H9 (cell line): Measurements from ENCODE around the gene NOC3L. TPM values are rescaled to one million over a fixed set of nuclear protein-coding genes. Genes with fewer than 3 reads are reported as not detected.
"Not testable (repeated sequence)": the region's sequence is repeated elsewhere in the genome, so short reads cannot be mapped to it uniquely, and the experiment has no call there.

Experiments used
- DNase-seq: peaks from one replicate; pipeline ENCODE4 v3.0.0-alpha.2; 2017
- H2AFZ ChIP-seq: one replicate; pipeline ENCODE4 v1.6.1; 2013; ENCODE audit warnings: mild to moderate bottlenecking, low read length, control low read depth, moderate library complexity
- H2AK5ac ChIP-seq: 2 replicates; pipeline ENCODE4 v1.6.1; 2013; ENCODE audit warnings: low read length, control low read depth, mixed read lengths; ENCODE audit not compliant: insufficient read length
- H2BK120ac ChIP-seq: one replicate; pipeline ENCODE4 v1.6.1; 2013; ENCODE audit warnings: low read depth, mild to moderate bottlenecking, low read length, control low read depth, inconsistent platforms; ENCODE audit not compliant: poor library complexity, severe bottlenecking
- H2BK12ac ChIP-seq: 2 replicates; pipeline ENCODE4 v1.6.1; 2013; ENCODE audit warnings: low read length, control low read depth, mixed read lengths, low read depth; ENCODE audit not compliant: insufficient read length
- H2BK15ac ChIP-seq: 2 replicates; pipeline ENCODE4 v1.6.1; 2013; ENCODE audit warnings: low read depth, low read length, control low read depth
- H2BK20ac ChIP-seq: one replicate; pipeline ENCODE4 v1.6.1; 2013; ENCODE audit warnings: low read depth, mild to moderate bottlenecking, low read length, control low read depth, inconsistent platforms; ENCODE audit not compliant: poor library complexity, severe bottlenecking
- H2BK5ac ChIP-seq: 2 replicates; pipeline ENCODE4 v1.6.1; 2013; ENCODE audit warnings: low read length, control low read depth, mixed read lengths; ENCODE audit not compliant: insufficient read length
- H3K14ac ChIP-seq: 2 replicates; pipeline ENCODE4 v1.6.1; 2013; ENCODE audit warnings: low read length, control low read depth; ENCODE audit not compliant: insufficient read depth
- H3K18ac ChIP-seq: 2 replicates; pipeline ENCODE4 v1.6.1; 2013; ENCODE audit warnings: low read depth, mild to moderate bottlenecking, mixed read lengths, low read length, control low read depth; ENCODE audit not compliant: insufficient read length
- H3K23ac ChIP-seq: 2 replicates; pipeline ENCODE4 v1.6.1; 2013; ENCODE audit warnings: low read length, control low read depth, mixed read lengths, low read depth; ENCODE audit not compliant: insufficient read length
- H3K23me2 ChIP-seq: 2 replicates; pipeline ENCODE4 v1.6.1; 2013; ENCODE audit warnings: low read depth, mild to moderate bottlenecking, mixed read lengths, low read length, control low read depth; ENCODE audit not compliant: insufficient read length, poor library complexity, severe bottlenecking
- H3K27ac ChIP-seq: 2 replicates; pipeline ENCODE4 v1.5.1; 2013; ENCODE audit warnings: low read length, control low read depth, mixed read lengths, low read depth; ENCODE audit not compliant: insufficient read length
- H3K27me3 ChIP-seq: 2 replicates; pipeline ENCODE4 v1.6.1; 2013; ENCODE audit warnings: low read length, control low read depth, inconsistent platforms; ENCODE audit not compliant: insufficient read depth
- H3K4ac ChIP-seq: 2 replicates; pipeline ENCODE4 v1.6.1; 2013; ENCODE audit warnings: low read depth, mild to moderate bottlenecking, control low read depth, inconsistent platforms, low read length, moderate library complexity
- H3K4me1 ChIP-seq: 2 replicates; pipeline ENCODE4 v1.6.1; 2013; ENCODE audit warnings: low read length, control low read depth, inconsistent platforms; ENCODE audit not compliant: insufficient read depth
- H3K4me2 ChIP-seq: 2 replicates; pipeline ENCODE4 v1.6.1; 2013; ENCODE audit warnings: low read length, control low read depth, mixed read lengths; ENCODE audit not compliant: insufficient read length, insufficient read depth
- H3K56ac ChIP-seq: 2 replicates; pipeline ENCODE4 v1.6.1; 2013; ENCODE audit warnings: low read depth, mild to moderate bottlenecking, mixed read lengths, low read length, control low read depth; ENCODE audit not compliant: insufficient read length
- H3K79me1 ChIP-seq: 2 replicates; pipeline ENCODE4 v1.6.1; 2013; ENCODE audit warnings: low read depth, mild to moderate bottlenecking, moderate library complexity, low read length, control low read depth, inconsistent platforms; ENCODE audit not compliant: insufficient read depth, poor library complexity, severe bottlenecking
- H3K79me2 ChIP-seq: 2 replicates; pipeline ENCODE4 v1.6.1; 2013; ENCODE audit warnings: low read length, control low read depth, inconsistent platforms; ENCODE audit not compliant: insufficient read depth
- H3K9ac ChIP-seq: 2 replicates; pipeline ENCODE4 v1.6.1; 2013; ENCODE audit warnings: low read length, control low read depth, mixed read lengths; ENCODE audit not compliant: insufficient read length; ENCODE audit errors: extremely low read depth
- H3K9me3 ChIP-seq: one replicate; pipeline ENCODE4 v1.6.1; 2013; ENCODE audit warnings: low read depth, low read length, inconsistent platforms; ENCODE audit not compliant: control insufficient read depth
- H3T11ph ChIP-seq: one replicate; pipeline ENCODE4 v1.6.1; 2013; ENCODE audit warnings: mild to moderate bottlenecking, low read length, control low read depth, inconsistent platforms
- H4K20me1 ChIP-seq: one replicate; pipeline ENCODE4 v1.6.1; 2013; ENCODE audit not compliant: control insufficient read depth, insufficient read length, insufficient read depth
- H4K5ac ChIP-seq: 2 replicates; pipeline ENCODE4 v1.6.1; 2013; ENCODE audit warnings: low read depth, mild to moderate bottlenecking, mixed read lengths, low read length, control low read depth; ENCODE audit not compliant: insufficient read length
- H4K8ac ChIP-seq: replicated peaks from 2 replicates; pipeline ENCODE4 v1.6.1; 2013; ENCODE audit warnings: low read length, control low read depth, mixed read lengths, low read depth; ENCODE audit not compliant: insufficient read length
- H4K91ac ChIP-seq: 2 replicates; pipeline ENCODE4 v1.6.1; 2013; ENCODE audit warnings: low read depth, mild to moderate bottlenecking, moderate library complexity, mixed read lengths, low read length, control low read depth; ENCODE audit not compliant: insufficient read length
- H3K27ac Mint-ChIP-seq, 3 experiments: 2 replicates in 2 of 3; 3 replicates in 1 of 3; pipeline ENCODE4 v1.8.0; 2020 to 2021; ENCODE audit warnings: mixed read lengths in 3 of 3, mild to moderate bottlenecking in 1 of 3, moderate library complexity in 1 of 3
- H3K27me3 Mint-ChIP-seq: 2 replicates; pipeline ENCODE4 v1.8.0; 2021; ENCODE audit warnings: low read depth, mild to moderate bottlenecking, moderate library complexity, mixed read lengths
- H3K36me3 Mint-ChIP-seq, 3 experiments: 2 replicates in 2 of 3; 3 replicates in 1 of 3; pipeline ENCODE4 v1.8.0; 2020 to 2021; ENCODE audit warnings: low read depth in 3 of 3, mixed read lengths in 3 of 3; ENCODE audit not compliant: insufficient read depth in 1 of 3
- H3K4me1 Mint-ChIP-seq, 2 experiments: 2 replicates each; pipeline ENCODE4 v1.8.0; 2020; ENCODE audit warnings: mixed read lengths in 2 of 2
- H3K4me3 Mint-ChIP-seq, 2 experiments: 2 replicates in 1 of 2; 3 replicates in 1 of 2; pipeline ENCODE4 v1.8.0; 2020 to 2021; ENCODE audit warnings: mild to moderate bottlenecking in 2 of 2, mixed read lengths in 2 of 2, moderate library complexity in 1 of 2
- H3K9me3 Mint-ChIP-seq, 2 experiments: 2 replicates in 1 of 2; 3 replicates in 1 of 2; pipeline ENCODE4 v1.8.0; 2020; ENCODE audit warnings: mild to moderate bottlenecking in 2 of 2, mixed read lengths in 2 of 2, moderate library complexity in 1 of 2
- WGBS: extraction: QIAGEN DNeasy Blood & Tissue Kit; methylation state at CpG from one replicate; pipeline ENCODE4 v1.1.7; 2013; ENCODE audit warnings: missing lambda C conversion rate, low lambda C conversion rate, mixed read lengths; ENCODE audit not compliant: insufficient read length; ENCODE audit errors: extremely low coverage; 5-methylcytosine and 5-hydroxymethylcytosine counted together
- total RNA-seq: library from RNA; stranded (reverse); gene quantifications from 2 replicates; pipeline ENCODE4 v1.2.1, GENCODE V29; 2021

The NOC3L gene
- total RNA-seq, 1 experiment from 2014 or later, result 35.8 TPM

- H3K4me1 Mint-ChIP-seq, H3K4me2 ChIP-seq, H3K18ac ChIP-seq, H3K23ac ChIP-seq, H3K27ac Mint-ChIP-seq, H4K8ac ChIP-seq, H3K56ac ChIP-seq, H3T11ph ChIP-seq, H3K23me2 ChIP-seq, H3K79me2 ChIP-seq, H3K27me3 Mint-ChIP-seq, H2AK5ac ChIP-seq, H2BK5ac ChIP-seq, H3K9me3 ChIP-seq, H3K4ac ChIP-seq, H2BK12ac ChIP-seq, H3K27ac ChIP-seq, H3K9me3 Mint-ChIP-seq, DNase-seq, H4K91ac ChIP-seq, H4K20me1 ChIP-seq, H2AFZ ChIP-seq, H3K27me3 ChIP-seq, H3K14ac ChIP-seq, H3K9ac ChIP-seq, H3K4me3 Mint-ChIP-seq, H4K5ac ChIP-seq, H3K79me1 ChIP-seq, H3K4me1 ChIP-seq, H2BK15ac ChIP-seq, H2BK120ac ChIP-seq, H2BK20ac ChIP-seq: not testable (repeated sequence)
- WGBS, result no CpG with 5 or more reads among the region's 3 CpGs
- H3K36me3 Mint-ChIP-seq, result peaks cover 0 to 15% (median 0%) of the 10 kb centered on the region in 3 experiments; a peak in 4 of 7 replicates
Measured at GRCh38 chr10:94385733-94386132, 23.0 kb upstream of the NOC3L start.
